ENCODE results near the gene C1orf35.

Gene C1orf35

GRCh38 chr1:228145463-228146416 is 42.6 kb upstream of the C1orf35 start:
- in situ Hi-C loops (cut with MboI; ENCODE audit: low pct_unique_long_range_greater_than_20kb, low sequenced_read_pairs, unreplicated experiment) = no loop called here
- DNase-seq (ENCODE audit: low spot score) = peak; percentile 9
- TF ChIP-seq CTCF (IDR thresholded peaks at IDR 0.05; ENCODE audit: extremely low read depth, insufficient read depth, missing control alignments) = no peak

GRCh38 chr1:228144993-228145343 is 41.8 kb upstream of the C1orf35 start:
- in situ Hi-C loops (cut with MboI; ENCODE audit: low pct_unique_long_range_greater_than_20kb, low sequenced_read_pairs, unreplicated experiment) = no loop called here
- no peak for TF ChIP-seq CTCF (IDR thresholded peaks at IDR 0.05; ENCODE audit: extremely low read depth, insufficient read depth, missing control alignments)
- DNase-seq (ENCODE audit: low spot score) = no peak

GRCh38 chr1:228144193-228144992 is 41.3 kb upstream of the C1orf35 start:
- in situ Hi-C loops (cut with MboI; ENCODE audit: low pct_unique_long_range_greater_than_20kb, low sequenced_read_pairs, unreplicated experiment) = no loop called here
- DNase-seq (ENCODE audit: low spot score) = peak; percentile 7
- no peak for TF ChIP-seq CTCF (IDR thresholded peaks at IDR 0.05; ENCODE audit: extremely low read depth, insufficient read depth, missing control alignments)

- in situ Hi-C loops (cut with MboI; ENCODE audit: low pct_unique_long_range_greater_than_20kb, low sequenced_read_pairs, unreplicated experiment) = no loop called here
- DNase-seq (ENCODE audit: low spot score) = peak; percentile 15
- TF ChIP-seq CTCF (IDR thresholded peaks at IDR 0.05; ENCODE audit: extremely low read depth, insufficient read depth, missing control alignments) = no peak
Measured at GRCh38 chr1:228143480-228144192, 40.5 kb upstream of the C1orf35 start.

- peak; percentile 9 for DNase-seq (ENCODE audit: low spot score)
- in situ Hi-C loops (cut with MboI; ENCODE audit: low pct_unique_long_range_greater_than_20kb, low sequenced_read_pairs, unreplicated experiment) = no loop called here
- no peak for TF ChIP-seq CTCF (IDR thresholded peaks at IDR 0.05; ENCODE audit: extremely low read depth, insufficient read depth, missing control alignments)
Measured at GRCh38 chr1:228142701-228143136, 39.6 kb upstream of the C1orf35 start.

GRCh38 chr1:228142155-228142691 is 39.1 kb upstream of the C1orf35 start:
- DNase-seq (ENCODE audit: low spot score) = peak; percentile 9
- in situ Hi-C loops (cut with MboI; ENCODE audit: low pct_unique_long_range_greater_than_20kb, low sequenced_read_pairs, unreplicated experiment) = no loop called here
- TF ChIP-seq CTCF (IDR thresholded peaks at IDR 0.05; ENCODE audit: extremely low read depth, insufficient read depth, missing control alignments) = no peak

All from GM13977 (cell line).